ENCODE data around the gene DLG4.
A peak's percentile ranks its signal among the peaks of the same experiment; 100 is the strongest.

The DLG4 gene

GRCh38 chr17:7207120-7208001 lies 12.3 kb downstream of the DLG4 start:
- DNase-seq (ENCODE audit: low spot score): no peak
- in situ Hi-C loops (cut with MboI; ENCODE audit: low sequenced_read_pairs, unreplicated experiment): no loop called here
- no peak for TF ChIP-seq CTCF (IDR thresholded peaks at IDR 0.05; ENCODE audit: borderline replicate concordance, control extremely low read depth, extremely low read depth, insufficient read depth, missing control alignments)

- no peak for DNase-seq (ENCODE audit: low spot score)
- in situ Hi-C loops (cut with MboI; ENCODE audit: low sequenced_read_pairs, unreplicated experiment): no loop called here
- TF ChIP-seq CTCF (IDR thresholded peaks at IDR 0.05; ENCODE audit: borderline replicate concordance, control extremely low read depth, extremely low read depth, insufficient read depth, missing control alignments): no peak
These were observed 14.1 kb downstream of the DLG4 start for GRCh38 chr17:7205561-7205960.

DNA sequence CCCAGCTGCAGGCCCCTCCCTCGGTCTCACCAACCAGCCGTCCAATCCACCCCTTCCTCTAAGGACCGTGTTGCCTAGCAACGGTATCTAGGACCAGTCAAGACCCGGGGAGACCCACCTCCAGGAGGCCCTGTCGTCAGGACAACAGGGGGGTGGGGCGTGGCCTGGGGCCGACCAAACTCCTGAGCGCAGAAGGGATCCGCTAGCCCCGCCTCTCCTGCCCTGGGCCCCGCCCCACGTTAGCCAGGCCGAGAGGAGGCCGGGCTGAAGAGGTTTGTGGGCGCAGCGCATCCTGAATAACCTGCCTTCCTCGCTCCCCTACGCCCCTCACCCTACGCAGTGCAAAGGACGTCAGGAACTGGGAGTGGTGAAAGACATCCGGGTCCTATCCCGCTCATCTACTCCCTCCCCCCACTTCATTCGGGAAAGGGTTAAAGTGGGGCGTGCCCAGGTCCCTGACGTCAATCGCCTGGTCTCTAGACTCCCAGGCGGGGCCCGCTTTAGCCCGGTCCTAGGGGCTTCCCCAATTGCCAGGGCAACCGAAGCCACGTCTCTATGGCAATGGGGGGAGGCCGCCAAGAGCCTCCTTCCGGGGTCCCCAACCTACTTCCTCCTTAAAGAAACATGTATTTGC lies 14.7 kb downstream of the DLG4 start:
- TF ChIP-seq CTCF (IDR thresholded peaks at IDR 0.05; ENCODE audit: borderline replicate concordance, control extremely low read depth, extremely low read depth, insufficient read depth, missing control alignments): no peak
- in situ Hi-C loops (cut with MboI; ENCODE audit: low sequenced_read_pairs, unreplicated experiment): no loop called here
- peak; percentile 98 for DNase-seq (ENCODE audit: low spot score)

GRCh38 chr17:7204336-7204735 lies 15.3 kb downstream of the DLG4 start:
- DNase-seq (ENCODE audit: low spot score): no peak
- TF ChIP-seq CTCF (IDR thresholded peaks at IDR 0.05; ENCODE audit: borderline replicate concordance, control extremely low read depth, extremely low read depth, insufficient read depth, missing control alignments): no peak
- in situ Hi-C loops (cut with MboI; ENCODE audit: low sequenced_read_pairs, unreplicated experiment): no loop called here

DNA sequence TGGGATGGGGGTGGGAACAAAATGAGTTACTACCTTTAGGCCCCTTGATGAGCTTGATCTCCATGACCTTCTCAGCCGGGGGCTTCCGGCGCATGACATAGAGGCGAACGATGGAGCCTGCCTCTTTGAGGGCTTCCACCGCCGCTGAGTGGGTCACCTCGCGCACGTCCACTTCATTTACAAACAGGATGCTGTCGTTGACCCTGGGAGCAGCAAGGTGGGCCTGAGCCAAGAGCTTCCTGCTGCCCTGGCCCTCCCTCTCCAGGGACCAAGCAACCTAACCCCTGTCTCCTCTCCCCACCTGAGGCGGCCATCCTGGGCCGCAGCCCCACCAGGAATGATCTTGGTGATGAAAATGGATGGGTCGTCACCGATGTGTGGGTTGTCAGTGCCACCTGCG lies 16.2 kb downstream of the DLG4 start:
- no peak for DNase-seq (ENCODE audit: low spot score)
- no peak for TF ChIP-seq CTCF (IDR thresholded peaks at IDR 0.05; ENCODE audit: borderline replicate concordance, control extremely low read depth, extremely low read depth, insufficient read depth, missing control alignments)
- in situ Hi-C loops (cut with MboI; ENCODE audit: low sequenced_read_pairs, unreplicated experiment): no loop called here

DNA sequence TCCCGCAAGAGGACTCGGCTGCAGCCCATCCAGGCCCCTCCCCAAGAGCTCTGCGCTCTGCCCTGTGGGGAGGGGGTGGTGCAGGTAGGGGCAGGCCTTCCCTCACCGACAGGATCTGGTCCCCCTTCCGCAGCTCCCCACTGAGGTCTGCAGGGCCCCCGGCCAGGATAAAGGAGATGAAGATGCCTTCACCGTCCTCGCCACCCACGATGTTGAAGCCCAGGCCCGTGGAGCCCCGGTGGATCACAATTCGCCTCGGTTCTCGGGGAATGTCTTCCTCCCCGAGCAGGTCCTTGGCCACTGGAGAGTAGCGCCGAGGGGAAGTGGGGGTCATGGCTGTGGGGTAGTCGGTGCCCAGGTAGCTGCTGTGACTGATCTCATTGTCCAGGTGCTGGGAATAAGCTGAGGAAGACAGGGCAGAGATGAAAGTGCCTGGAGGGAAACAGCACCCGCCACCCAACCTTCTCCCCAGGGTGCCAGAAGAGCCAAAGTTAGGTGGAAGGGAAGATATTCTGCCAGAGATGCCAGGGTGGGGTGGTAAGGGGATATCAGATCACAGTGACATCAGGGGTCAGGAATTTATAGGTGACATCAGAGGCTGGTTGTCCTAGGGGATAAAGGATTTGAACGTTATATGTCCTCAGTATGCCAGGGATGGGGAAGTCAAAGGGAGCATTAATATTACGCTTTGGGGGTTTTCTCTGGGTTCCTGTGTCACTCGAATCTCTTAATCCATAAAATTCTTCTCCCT lies 22.8 kb downstream of the DLG4 start:
- no peak for TF ChIP-seq CTCF (IDR thresholded peaks at IDR 0.05; ENCODE audit: borderline replicate concordance, control extremely low read depth, extremely low read depth, insufficient read depth, missing control alignments)
- DNase-seq (ENCODE audit: low spot score): no peak
- in situ Hi-C loops (cut with MboI; ENCODE audit: low sequenced_read_pairs, unreplicated experiment): no loop called here

All from GM13976 (cell line).